Activated gamma-delta T cell treated with Interleukin-2 at 50 U/mL for 16 hours (primary cell): Measurements from ENCODE around the gene CTNNA3.

ENCODE experiments used
- DNase-seq: peaks from one replicate; pipeline ENCODE4 v3.0.0-alpha.2; 2020

The CTNNA3 gene

GRCh38 chr10:66006411-66006810 lies 1689.6 kb downstream of the CTNNA3 start:
- DNase-seq, result no peak

GRCh38 chr10:65993451-65993850 lies 1702.5 kb downstream of the CTNNA3 start:
- DNase-seq, result no peak

GRCh38 chr10:65968871-65969270 lies 1727.1 kb downstream of the CTNNA3 start:
- DNase-seq, result no peak

- DNase-seq, result no peak
These were observed 1727.6 kb downstream of the CTNNA3 start for GRCh38 chr10:65968437-65968836.

GRCh38 chr10:65964205-65964604 lies 1731.8 kb downstream of the CTNNA3 start:
- DNase-seq, result no peak

DNA sequence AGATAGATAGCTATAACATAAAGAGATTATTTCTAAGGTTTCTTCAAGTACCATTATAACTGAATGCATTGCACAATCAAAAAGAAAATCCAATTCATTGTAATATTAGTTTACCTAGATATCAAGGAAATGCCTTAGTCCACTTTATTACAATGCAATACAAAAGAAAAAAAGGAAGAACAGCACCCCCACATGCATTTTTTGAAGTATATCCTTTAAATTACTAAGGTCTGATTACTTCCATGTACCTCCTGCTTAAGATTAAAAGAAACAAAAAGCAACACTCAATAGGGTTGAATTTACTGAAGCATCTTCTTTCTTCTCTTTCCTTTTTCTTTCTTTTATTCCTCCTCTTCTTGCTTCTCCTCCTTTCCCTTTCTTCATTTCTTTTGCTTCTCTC lies 1743.9 kb downstream of the CTNNA3 start:
- no peak for DNase-seq

GRCh38 chr10:65950075-65950474 lies 1745.9 kb downstream of the CTNNA3 start:
- no peak for DNase-seq

GRCh38 chr10:65949526-65949925 lies 1746.5 kb downstream of the CTNNA3 start:
- no peak for DNase-seq

DNA sequence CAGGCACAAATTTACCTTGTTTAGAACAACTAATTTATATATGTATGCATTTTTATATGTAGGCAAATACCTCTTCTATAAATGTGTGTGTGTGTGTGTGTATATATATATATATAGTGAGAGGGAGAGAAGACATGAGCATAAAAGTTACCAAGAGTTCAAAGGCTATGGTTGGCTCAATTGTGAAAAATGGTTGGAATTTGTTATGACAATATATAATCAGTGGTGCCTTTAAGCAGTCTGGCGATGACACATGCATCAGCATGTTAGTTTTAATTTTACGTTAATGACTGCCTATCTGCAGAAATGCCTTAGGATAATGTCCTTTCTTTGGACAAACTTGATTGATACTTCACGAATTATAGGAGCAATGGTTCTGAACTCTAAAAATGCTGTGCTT lies 1750.9 kb downstream of the CTNNA3 start:
- no peak for DNase-seq

DNA sequence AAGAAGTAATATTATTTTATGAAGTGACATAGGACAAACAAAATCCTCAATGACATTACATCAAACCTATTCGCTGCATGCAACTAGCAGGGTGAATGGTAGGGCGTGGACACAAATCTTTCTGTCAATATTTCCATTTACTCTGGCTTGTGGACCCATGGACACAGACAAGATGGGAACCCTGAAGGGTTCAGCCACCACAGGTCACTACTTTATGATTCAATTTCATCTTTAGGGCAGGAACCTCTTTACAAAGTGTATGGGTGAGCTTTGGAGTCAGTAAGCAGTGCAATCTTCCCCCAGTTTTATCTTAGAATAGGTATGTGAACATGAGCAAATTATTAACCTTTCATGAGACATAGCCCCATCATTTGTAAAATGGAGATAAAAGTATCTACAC lies 1752.5 kb downstream of the CTNNA3 start:
- DNase-seq, result no peak

- no peak for DNase-seq
These were observed 1755.0 kb downstream of the CTNNA3 start for GRCh38 chr10:65940816-65941662.

DNA sequence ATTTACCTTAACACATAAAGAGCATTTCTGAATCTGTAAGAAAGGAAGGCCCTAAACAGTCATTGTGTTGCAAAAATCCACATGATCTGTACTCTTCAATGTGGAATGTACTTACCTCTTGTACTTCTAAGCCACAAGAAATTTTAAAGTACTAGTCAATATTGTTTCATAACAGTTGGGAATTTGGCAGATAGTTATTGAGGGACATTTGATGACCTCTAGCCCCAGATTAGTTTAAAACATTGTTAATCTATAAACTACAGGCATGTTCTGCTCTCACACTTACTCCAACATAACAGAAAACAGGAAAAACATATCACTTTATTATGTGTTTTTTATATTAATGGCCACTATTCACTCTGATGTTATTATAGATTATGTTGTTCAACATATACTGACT lies 1755.9 kb downstream of the CTNNA3 start:
- no peak for DNase-seq

GRCh38 chr10:65931291-65932070 lies 1764.5 kb downstream of the CTNNA3 start:
- DNase-seq, result no peak

- no peak for DNase-seq
These were observed 1784.7 kb downstream of the CTNNA3 start for GRCh38 chr10:65911151-65911835.

DNA sequence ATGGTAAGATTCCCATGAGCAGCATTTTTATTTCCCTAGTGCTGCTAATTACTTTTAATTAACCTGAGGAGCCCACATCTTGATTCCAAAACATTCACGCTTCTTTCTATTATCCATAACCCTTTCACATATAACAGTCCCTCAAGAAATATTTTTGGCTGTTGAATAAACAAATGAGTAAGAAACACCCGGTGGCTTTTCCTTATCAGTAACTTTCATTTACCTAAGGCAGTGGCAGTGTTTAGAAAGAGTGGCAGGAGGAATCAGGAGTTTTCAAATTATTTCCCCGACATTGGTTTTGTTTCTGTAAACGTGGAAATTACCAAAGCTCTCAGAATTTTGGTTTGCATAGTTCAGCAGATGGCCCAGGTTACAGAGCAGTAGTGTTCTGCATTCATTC lies 1785.8 kb downstream of the CTNNA3 start:
- no peak for DNase-seq

- DNase-seq, result no peak
These were observed 1788.7 kb downstream of the CTNNA3 start for GRCh38 chr10:65907199-65907712.

DNA sequence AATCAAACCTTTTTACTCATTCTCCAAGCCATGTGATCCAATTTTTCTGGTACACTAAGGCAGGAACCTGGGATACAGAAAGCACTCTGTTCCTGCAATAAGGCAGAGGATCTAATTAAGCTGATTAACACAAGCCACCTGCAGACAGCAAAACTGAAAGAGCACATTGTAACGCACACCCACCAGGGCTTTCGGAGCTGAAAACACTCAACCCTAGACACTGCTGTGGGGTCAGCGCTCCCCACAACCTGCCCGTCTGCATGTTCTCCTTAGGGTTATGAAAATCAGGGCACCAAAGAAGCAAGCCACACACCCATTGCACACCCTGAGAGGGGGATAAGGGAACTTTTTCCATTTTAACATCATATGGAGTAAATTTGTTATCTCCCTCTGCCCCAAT lies 1792.4 kb downstream of the CTNNA3 start:
- no peak for DNase-seq

- no peak for DNase-seq
These were observed 1795.7 kb downstream of the CTNNA3 start for GRCh38 chr10:65900271-65900670.

DNA sequence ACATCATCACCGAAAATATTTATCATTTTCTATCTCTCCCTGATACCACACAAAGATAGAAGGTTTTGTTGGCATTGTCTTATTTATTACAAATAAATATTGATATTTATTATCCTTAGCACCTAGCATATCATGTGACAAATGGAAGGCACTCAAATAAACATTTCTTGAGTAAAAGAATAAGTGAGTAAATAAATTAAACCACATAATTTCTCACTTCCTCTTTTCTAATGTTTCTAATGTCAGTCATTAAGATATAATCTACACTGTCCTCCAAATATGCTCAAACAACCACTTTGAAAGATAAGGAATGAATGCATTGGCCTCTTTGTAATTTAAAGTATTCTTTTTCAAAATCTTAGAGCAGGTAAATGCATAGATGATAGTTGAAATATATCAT lies 1797.9 kb downstream of the CTNNA3 start:
- no peak for DNase-seq

- DNase-seq, result no peak
These were observed 1801.0 kb downstream of the CTNNA3 start for GRCh38 chr10:65894961-65895360.

- DNase-seq, result no peak
These were observed 1801.6 kb downstream of the CTNNA3 start for GRCh38 chr10:65894379-65894778.

- DNase-seq, result no peak
These were observed 1802.3 kb downstream of the CTNNA3 start for GRCh38 chr10:65893676-65894075.

DNA sequence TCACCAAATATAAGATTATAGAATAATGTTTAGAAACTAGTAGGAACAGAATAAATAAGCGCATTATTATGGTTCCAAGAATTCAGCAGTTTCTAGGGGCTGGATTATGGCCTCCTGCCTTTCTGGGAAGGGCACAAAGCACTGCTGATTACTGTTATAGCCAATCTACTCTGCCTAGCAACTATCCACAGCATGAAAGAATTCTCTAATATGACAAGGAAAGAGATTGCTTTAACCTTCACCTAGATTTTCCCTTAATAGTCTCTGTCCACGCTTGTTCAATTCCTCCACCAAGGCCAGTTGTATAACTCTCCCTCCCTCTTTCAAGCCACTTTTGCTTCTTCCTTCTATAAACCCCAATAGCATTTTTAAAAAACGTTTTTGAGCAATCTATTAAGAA lies 1803.7 kb downstream of the CTNNA3 start:
- DNase-seq, result no peak
